HG02763 (cell line): ENCODE measurements around the gene LRRC3B.
"Not testable (repeated sequence)": the region's sequence is repeated elsewhere in the genome, so short reads cannot be mapped to it uniquely, and the experiment has no call there.

ENCODE experiments used
- ATAC-seq: cut with Tn5 transposase; IDR thresholded peaks from one replicate; pipeline ENCODE4 v1.9.1; 2021; ENCODE audit warnings: mild to moderate bottlenecking, moderate library complexity; ENCODE audit not compliant: unreplicated experiment

Gene LRRC3B, protein sequence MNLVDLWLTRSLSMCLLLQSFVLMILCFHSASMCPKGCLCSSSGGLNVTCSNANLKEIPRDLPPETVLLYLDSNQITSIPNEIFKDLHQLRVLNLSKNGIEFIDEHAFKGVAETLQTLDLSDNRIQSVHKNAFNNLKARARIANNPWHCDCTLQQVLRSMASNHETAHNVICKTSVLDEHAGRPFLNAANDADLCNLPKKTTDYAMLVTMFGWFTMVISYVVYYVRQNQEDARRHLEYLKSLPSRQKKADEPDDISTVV

DNA sequence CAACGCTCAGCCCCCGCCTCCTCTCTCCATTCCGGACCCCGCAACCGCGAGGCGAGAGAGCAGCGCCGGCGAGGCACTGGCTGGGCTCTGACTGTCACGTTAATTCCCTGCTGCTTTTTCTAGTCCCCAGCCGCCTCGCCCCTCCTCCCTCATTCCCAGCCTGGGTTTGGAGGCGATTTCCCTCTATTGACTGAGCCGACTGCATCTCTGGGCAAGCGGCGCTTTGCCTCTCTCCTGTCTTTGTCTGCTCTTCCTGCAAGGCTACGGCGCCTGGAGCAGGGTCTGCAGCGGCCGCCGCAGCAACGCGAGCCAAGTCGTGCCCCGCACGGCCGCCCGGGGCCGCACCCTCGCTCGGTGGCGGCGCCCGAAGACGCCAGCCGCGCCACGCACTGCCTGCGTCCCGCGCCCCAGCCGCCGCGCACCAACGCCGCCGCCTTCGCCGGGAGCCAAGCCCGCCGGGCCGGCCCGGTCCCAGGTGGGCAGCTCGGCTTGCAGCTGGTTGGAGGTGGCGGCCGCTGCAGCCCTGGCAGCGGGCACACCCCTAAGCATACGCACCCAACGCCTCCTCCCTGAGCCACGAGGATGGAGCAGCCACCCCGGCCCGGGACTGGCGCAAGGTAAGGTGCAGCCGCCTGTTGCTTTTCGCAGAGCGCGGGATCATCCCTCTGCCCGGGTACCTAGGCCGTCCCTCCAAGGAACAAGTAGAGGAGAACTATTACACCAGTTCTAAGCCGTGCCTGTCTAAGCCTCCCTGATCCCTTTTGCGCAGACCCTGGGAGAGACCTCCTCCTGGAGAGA, at the start of gene LRRC3B:
Gene LRRC3B, plus strand, starts transcription at position 152 of the 798 bp plus-strand sequence. CDS start 86,901 bp downstream, outside the sequence.
- ATAC-seq: no peak

DNA sequence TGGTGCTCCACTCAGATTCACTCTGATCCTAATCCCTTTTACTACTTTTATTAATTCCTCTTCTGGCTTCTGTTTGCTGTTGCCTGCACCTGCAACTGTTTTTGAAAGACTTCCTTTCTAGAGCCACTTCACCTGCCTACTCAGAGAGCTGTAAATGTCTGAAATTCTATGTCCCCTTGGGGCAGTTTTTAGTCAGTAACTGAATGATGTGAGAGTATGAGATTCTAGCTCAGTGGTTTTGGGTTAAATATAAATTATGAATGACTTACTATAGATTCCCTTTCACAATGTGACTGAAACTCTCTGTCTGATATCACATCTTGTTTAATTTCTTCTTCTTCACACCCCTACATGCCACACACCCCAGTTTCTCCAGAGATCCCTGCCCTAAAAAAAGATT, 47.8 kb upstream of the LRRC3B start:
- ATAC-seq: no peak

DNA sequence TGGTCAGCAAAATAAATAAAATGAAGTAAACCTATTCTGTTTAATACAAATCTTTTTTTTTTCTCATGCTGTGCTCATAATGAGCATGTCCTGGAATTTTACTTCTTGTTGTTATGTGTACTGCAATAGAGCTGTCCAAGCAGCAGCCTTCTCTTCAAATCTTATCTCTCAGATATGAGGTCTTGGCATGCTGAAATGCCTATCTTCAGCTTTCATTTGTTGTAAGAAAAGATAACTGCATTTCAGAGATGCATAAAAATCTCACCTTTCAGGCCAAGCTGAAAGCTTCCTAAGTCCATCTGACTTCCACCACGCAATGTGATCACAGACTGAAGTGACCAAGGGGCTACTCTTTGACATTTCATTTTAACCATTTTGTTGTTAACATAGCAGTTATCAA, 43.5 kb upstream of the LRRC3B start:
- no peak for ATAC-seq

DNA sequence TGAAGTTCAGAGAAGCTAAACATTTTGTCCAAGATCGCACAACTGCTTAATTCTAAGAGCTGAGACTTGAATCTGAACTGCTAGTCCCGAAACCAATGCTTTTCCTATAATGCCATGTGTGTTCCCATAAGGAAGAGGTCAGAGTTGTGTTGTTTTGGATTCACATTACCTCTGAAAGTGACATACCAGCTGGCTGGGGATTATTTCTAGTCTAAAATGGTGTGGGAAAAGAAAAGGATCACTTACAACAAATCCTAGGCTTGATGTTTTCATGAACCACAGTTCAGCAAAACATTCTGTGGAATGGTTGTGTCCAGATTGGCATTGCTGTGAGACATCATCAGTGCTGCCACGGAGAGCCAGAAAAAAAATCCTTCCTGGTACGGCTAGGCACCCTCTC, 35.0 kb upstream of the LRRC3B start:
- no peak for ATAC-seq

DNA sequence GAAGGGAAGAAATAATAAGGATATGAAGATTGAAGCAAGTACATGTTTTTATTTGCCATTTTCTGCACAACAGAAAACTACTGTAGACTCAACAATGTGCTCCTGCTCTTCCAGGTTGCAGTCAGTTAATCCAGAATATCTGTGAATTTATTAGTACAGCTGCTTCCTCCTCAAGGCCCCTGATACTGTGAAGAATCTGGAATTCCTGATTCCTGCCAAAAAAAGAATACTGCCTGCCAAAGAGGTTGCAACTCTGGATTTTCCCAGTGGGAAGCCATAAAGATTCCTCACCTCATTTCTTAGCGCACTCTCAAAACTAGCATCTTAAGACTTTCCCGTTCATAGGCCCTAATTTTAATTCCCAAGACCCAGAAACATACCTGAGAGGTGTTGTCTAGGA, 33.6 kb upstream of the LRRC3B start:
- ATAC-seq: no peak

DNA sequence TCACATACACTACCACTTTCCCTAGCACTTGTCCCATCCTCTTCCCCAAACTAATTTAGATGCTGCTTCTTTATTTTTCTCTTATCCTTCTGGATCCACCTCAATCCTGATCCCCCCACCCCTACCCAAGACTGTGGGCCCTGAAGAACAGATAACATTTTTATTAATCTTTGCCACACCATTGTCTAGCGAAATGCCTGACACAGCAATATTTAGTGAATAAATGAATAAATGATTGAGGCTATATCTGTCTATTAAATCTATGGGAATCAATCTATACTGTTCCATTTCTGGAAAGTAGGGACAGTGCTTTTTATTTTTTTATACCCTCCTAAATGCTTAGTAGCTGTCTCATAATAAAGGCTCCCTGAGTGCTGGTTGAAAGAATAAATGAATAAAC, 32.9 kb upstream of the LRRC3B start:
- ATAC-seq: no peak

DNA sequence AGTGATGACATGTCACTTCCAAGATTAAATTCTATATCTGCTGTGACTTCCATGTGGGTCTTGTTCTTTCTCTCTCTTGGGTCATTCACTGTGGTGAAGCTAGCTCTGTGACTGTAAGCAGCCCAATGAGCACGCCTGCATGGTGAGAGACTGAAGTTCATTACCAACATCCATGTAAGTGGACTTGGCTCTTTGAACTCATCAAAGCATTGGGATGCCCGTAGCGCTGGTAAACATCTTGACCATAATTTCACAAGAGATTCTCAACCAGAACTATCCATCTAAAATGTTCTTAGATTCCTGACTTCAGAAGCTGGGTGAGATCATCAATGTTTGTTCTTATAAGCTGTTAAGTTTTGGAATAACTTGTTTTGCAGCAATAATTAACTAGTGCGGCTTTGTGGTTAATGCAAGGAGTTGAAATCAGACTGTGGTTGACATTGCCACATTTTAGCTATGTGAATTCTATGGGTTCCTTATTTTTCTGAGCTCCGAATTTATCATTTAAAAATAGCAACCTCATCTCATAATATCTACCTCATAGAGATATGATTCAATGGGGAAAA, 31.6 kb upstream of the LRRC3B start:
- ATAC-seq: no peak

DNA sequence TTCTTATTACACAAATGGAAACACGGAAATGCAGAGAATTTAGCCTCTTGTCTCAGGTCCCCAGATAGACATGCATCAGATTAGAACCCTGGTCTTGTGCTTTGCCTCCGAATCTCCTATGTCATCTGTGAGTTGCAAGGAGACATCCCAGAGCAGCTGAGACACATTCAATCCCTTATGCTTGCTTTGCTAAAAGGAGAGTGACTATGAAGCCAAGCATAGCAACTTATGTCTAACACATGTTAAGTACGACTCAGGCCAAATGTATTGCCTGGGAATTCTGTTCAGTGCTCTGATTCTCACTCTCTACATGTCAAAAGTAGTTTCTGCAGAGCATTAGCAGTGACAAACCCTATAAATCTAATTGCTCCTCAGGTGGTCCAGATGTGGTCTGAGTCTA, 30.6 kb upstream of the LRRC3B start:
- ATAC-seq: no peak

DNA sequence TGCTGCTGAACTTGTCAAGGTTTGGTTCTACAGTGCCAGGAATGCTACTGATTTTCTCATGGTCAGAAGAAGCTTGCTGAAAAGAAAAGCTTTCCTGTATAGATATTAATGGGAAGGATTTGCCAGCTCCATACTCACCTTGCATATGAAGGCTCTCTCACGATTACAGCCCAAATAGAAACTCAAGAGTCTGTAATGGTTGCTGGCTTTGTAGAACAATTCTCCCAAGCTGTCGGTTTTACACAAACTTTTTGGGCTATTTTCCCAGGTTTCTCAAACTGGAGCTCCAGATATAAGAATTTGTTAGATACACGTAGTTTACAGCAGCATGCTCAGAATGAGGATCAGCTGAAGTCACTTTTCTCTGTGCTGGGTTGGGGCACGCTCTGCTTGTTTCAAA, 30.1 kb upstream of the LRRC3B start:
- ATAC-seq: no peak

DNA sequence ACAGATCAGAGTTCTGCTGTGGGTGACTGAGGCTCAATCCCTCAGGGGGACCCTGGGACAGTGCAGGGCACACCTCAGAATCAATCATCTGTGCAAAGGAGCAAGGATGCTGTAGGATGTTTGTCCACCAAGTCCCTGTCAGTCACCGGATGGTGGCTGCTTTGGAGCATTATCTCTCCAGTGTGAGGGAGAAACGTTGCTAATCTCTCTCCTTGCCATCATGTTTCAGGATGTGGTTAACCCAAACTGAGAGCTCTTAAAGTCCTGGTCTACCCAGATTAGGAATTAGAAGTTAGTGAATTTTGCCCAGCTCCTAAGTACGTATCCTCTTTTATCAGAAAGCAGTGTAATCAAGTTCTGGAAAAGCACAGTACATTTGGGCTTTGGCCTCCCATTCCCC, 26.2 kb upstream of the LRRC3B start:
- ATAC-seq: no peak

DNA sequence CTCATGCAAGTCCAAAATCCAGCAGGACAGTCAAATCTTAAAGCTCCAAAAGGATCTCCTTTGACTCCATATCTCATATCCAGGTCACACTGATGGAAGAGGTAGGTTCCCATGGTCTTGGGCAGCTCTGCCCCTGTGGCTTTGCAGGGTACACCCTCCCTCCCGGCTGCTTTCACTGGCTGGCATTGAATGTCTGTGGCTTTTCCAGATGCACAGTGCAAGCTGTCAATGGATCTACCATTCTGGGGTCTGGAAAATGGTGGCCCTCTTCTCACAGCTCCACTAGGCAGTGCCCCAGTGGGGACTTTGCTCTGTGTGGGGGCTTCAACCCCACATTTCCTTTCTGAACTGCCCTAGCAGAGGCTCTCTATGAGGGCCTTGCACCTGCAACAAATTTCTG, 19.3 kb upstream of the LRRC3B start:
- ATAC-seq: not testable (repeated sequence)

DNA sequence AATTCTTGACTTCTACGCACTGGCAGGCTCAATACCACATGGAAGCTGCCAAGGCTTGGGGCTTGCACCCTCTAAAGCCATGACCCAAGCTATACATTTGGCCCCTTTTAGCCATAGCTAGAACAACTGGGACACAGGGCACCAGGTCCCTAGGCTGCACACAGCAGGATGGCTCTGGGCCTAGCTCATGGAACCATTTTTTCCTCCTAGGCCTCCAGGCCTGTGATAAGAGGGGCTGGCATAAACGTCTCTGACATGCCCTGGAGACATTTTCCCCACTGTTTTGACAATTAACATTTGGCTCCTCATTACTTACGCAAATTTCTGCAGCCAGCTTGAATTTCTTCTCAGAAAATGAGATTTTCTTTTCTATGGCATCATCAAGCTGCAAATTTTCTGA, 18.8 kb upstream of the LRRC3B start:
- ATAC-seq: not testable (repeated sequence)

DNA sequence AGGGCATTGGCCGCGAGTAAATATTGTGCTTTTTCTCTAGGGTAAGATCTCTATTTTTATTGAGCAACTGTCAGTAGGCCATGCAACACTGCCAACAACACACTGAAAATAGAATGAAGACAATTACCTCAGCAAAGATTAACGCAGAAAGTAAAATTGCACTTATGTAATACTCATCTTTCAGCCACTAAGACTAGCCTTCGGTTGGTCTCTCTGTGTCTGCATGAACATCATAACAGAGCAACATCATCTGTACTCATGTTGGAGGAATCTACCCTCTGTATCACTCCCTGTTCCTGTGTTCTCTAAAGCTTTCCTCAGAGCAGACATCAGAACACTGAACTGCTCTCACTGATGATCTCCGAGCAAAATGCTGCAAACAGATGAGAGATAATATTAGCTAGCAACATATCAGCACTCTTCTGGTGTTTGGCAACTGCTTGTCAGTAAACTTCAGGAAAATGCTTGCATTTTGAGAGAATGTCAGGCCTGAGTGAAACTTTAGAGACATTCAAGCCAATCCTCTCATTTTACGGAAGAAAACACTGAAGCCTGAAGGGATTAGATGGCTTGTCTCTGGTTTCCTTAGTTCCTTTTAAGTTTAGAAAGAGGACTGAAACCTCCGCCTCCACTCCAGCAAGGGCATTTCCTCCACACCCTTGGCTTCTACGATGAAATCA, 8.4 kb upstream of the LRRC3B start:
- ATAC-seq: no peak

DNA sequence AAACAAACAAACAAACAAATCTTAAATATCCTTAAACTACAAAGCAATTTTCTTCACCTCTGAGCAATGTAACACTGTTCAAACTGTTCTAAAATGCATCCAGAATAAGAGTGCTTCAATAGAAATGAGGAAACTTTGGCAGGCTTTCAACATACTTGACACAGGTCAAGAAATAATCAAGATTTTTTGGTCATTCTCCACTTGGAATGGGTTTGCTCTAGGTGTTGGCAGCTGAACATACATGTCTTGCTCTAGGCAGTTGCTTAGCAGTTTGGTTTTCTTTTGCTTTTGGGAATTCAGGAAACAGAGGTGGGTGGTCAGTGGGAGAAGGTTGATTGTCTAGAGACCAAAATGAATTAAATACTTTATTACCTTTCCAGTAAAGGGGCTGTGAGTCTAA, 1.4 kb upstream of the LRRC3B start:
- ATAC-seq: no peak

DNA sequence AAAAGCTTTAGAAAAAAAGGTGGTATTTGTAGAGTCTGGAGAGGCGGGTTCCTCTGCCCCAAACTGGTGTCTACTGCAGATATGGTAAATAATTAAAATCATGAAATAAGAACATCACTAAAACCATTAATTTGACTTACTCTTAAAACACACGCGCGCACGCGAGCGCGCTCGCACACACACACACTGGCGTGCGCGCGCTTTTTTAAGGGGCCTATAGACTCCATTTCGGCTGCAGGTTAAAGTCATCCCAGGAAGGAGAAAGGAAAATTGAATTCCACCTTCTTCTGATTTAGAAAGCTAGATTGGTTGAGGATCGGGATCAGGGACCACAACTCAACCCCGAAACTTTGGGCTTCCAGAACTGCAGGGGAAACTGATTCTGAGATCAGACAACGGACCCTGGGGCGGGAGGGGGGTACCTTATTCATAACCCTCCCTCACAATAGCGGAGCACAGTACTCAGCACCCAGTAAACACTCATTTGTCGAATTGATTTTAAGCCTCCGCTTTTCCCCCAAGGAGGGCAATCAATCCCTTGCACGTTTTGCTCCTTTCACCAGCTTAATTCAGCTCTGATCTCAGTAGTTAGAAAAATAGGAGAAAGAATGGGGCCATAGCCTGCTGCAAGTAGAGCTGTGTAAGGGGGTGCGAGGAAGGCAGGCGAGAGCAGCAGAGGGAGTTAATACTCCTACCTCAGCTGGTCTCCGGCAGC, 509 bp upstream of the LRRC3B start:
- no peak for ATAC-seq

DNA sequence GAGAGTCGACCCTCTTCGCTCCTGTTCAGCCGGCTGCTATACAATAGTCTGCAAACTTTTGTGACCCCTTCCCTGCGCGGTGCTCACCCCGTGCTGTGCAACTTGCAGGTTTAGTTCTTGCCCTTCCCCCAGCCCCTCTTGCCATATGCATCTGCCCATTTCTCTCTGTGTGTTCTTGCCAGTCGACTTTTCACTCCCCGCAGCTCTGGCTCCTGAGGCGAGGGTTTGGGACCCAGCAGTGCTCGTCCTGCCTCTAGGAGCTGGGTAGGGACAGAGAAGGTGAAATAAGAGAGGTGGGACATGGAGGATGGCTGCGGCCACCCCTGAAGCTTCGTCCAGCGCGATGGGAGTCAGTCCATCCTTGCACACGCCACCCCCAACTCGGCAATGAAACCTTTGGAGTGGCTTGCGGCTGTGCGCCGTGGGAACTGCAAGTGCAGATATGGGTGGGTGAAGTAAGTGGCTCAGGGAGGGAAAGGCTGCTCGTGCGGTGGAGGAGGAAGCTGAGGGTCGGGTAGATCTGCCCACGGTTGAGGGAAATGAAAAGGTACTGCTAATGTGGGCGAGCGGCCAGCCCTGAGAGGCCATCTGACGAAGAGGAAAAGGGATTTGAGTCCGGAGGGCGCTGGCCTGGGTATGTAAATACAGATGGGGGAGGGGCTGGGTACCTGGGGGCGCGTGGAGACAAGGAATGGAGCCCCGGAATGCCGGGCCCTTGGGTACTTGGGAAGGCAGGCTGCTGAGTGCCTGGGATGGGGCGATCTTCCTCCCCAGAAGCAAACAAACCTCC, 1.0 kb downstream of the LRRC3B start:
- ATAC-seq: no peak

DNA sequence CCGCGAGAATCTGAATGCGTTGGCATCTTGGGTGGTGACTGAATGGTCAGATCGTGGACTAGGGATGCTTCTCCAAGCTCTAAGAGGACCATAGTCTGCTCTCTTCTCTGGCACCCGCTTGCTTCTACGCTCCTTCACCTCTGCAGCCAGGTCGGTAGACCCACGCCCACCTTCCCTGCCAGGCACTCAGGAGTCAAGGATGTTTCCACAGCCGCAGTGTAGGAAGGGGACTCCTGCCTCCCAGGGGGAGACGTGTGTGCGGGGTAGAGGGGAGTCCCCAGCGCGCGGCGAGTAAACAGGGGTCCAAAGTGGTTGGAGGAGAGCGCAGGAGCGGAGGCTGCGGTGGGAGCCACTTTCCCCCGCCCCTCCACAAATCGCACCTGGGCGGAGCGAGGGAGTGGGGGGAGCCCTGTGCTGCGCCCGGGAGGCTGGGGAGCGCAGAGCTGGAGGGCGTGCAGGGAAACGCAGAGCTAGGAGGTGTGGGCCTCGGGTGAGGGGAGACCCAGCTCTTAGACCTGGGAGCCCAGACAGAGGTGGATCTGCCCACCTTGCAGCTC, 1.7 kb downstream of the LRRC3B start:
- ATAC-seq: no peak

DNA sequence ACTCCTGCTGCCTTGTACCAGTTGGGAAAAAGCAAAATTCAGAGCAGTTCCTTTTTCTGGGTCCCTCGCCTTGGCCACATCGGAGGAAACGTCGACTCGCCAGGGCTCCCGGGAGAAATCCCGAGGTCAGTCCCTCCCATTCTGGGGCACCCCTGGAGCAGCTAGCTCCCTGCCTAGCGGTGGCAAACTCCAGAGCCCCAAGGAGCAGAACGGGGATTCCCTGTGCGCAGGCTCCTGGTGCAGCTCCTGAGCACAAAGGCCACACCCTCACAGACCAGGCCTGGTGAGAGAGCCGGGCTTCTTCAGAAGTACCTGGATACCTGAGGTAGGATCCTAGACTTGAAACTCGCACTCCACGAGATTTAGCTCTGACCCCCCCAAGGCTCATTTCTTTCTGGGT, 2.6 kb downstream of the LRRC3B start:
- ATAC-seq: no peak

DNA sequence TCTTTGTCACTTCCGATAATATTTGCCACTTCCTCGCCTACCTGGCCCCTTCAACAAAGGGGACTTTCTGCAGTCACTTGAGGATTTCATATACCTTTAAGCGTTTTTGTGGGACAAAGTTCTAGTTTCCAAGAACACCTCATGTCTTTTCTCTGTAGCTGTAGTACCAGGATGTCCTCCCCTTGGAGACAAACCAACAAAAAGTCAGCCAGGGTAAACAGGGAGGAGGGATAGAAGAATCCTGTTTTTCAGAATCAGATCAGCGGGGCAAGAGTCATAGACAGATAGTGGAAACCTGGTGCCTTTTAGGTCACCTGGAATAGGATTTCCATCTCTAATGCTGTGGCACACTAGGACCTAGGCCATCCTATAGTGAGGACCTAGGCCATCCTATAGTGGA, 4.5 kb downstream of the LRRC3B start:
- ATAC-seq: no peak

DNA sequence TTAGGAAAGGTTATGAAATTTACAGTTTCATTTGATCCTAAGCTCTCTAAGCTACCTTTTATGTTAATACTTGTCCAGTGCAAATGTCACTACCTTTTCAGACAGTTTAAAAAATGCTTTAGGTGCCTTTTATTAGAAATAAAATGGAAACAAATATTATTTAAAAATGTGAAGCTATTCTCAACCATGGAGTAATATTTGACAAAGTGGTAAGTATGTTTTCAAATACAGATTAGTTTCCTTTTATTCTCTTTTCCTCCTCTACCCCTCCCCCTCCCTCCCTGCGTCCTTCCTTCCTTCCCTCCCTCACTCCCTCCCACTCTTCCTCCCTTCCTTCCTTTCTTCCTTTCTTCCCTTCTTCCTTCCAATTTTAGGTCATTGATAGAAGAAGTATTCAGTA, 6.3 kb downstream of the LRRC3B start:
- ATAC-seq: no peak
